SJSA1 (cell line): Measurements from ENCODE around the gene ROBO1. TPM values are rescaled to one million over a fixed set of nuclear protein-coding genes. Genes with fewer than 3 reads are reported as not detected.

Experiments used
- DNase-seq, 2 experiments: peaks; one replicate each; pipeline ENCODE4 v3.0.0-alpha.2; 2015 to 2020; ENCODE audit warnings: low spot score in 2 of 2, low read depth in 1 of 2
- H3K27ac ChIP-seq: fragments of 250-450 bp; sonication (Bioruptor Pico); 2 replicates; pipeline ENCODE4 v1.5.1; 2020; ENCODE audit warnings: mild to moderate bottlenecking, moderate library complexity
- H3K27me3 ChIP-seq: fragments of 250-450 bp; sonication (Bioruptor Pico); replicated peaks from 2 replicates; pipeline ENCODE4 v1.5.1; 2020; ENCODE audit warnings: mild to moderate bottlenecking, moderate library complexity
- H3K36me3 ChIP-seq: fragments of 250-450 bp; sonication (Bioruptor Pico); 2 replicates; pipeline ENCODE4 v1.5.1; 2020; ENCODE audit warnings: mild to moderate bottlenecking
- H3K4me1 ChIP-seq: fragments of 250-450 bp; sonication (Bioruptor Pico); replicated peaks from 2 replicates; pipeline ENCODE4 v1.6.1; 2021; ENCODE audit warnings: mild to moderate bottlenecking
- H3K4me3 ChIP-seq: fragments of 250-450 bp; sonication (Bioruptor Pico); 2 replicates; pipeline ENCODE4 v1.5.1; 2020; ENCODE audit warnings: mild to moderate bottlenecking
- H3K9me3 ChIP-seq: fragments of 250-450 bp; sonication (Bioruptor Pico); replicated peaks from 2 replicates; pipeline ENCODE4 v1.5.1; 2020; ENCODE audit warnings: mild to moderate bottlenecking
- total RNA-seq: library from RNA; depleted of rRNA; stranded (reverse); fragments of >200 nt; shearing (Covaris generic); gene quantifications from 2 replicates; pipeline ENCODE4 v1.2.3, GENCODE V29; 2014

The ROBO1 gene
- total RNA-seq, 1 experiment from 2014 or later = 38.9 TPM

DNA sequence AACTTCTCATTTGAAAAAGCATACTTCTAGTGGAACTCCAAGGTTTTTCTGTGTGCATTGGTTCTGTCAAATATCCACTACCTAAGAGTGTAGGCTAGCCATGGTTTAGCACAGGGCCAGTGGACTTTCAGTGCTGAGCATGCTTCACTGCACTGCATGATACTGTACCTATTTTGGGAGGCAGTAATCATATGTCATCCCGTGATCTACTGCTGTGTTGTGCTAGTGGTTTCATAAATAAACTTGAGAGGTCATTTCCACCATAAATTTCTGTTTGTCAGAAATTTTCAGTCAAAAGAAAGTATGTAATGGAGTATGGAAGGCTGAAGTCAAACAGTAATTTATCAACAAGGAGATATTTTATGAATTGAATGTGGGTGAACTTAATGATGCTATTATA lies 203.6 kb downstream of the ROBO1 start:
- Histone ChIP-seq H3K9me3 (no peaks in the 10 kb centered on the region), H3K4me3 (no peak overlapping the region), H3K36me3 (no peaks in the 10 kb centered on the region), H3K4me1 (no peaks in the 10 kb centered on the region), H3K27ac (no peak overlapping the region), H3K27me3 (no peaks in the 10 kb centered on the region)
- DNase-seq = no peak

GRCh38 chr3:79560698-79561097 lies 207.1 kb downstream of the ROBO1 start:
- no peak overlapping the region for H3K4me3 ChIP-seq
- H3K9me3 ChIP-seq = no peaks in the 10 kb centered on the region
- H3K4me1 ChIP-seq = no peaks in the 10 kb centered on the region
- no peaks in the 10 kb centered on the region for H3K27me3 ChIP-seq
- H3K27ac ChIP-seq = no peak overlapping the region
- H3K36me3 ChIP-seq = no peaks in the 10 kb centered on the region
- no peak for DNase-seq

- DNase-seq = peak in 1 of 2 experiments; percentile 4
- H3K4me1 ChIP-seq = no peaks in the 10 kb centered on the region
Observed at GRCh38 chr3:79558943-79559342, 208.9 kb downstream of the ROBO1 start.

DNA sequence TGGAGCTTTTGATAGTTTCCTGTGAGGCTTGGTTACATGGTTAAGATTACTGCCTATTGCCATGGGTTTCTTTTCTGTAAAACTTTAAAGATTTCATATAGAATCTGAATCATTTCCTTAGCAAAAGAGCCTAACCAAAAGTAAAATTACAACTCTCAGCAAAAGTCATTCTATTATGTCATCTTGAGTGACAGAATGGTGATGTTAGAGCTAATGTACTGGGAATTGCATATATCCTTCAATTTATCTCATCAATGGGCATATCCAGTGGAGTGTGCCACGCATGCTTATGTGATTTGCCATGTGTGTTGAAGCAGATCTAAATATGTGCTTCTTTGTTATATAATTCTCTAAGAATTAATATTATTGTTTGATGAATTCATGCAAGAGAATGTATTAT lies 212.1 kb downstream of the ROBO1 start:
- Histone ChIP-seq H3K9me3 (no peaks in the 10 kb centered on the region), H3K36me3 (no peaks in the 10 kb centered on the region), H3K4me1 (no peaks in the 10 kb centered on the region), H3K27me3 (no peaks in the 10 kb centered on the region), H3K4me3 (no peak overlapping the region), H3K27ac (no peak overlapping the region)
- DNase-seq = no peak

More at GRCh38 chr3:79558943-79559342, 208.9 kb downstream of the ROBO1 start:
- Histone ChIP-seq H3K36me3 (no peaks in the 10 kb centered on the region), H3K9me3 (no peaks in the 10 kb centered on the region), H3K27me3 (no peaks in the 10 kb centered on the region), H3K27ac (no peak overlapping the region), H3K4me3 (no peak overlapping the region)

- Histone ChIP-seq H3K4me1 (no peaks in the 10 kb centered on the region), H3K9me3 (no peaks in the 10 kb centered on the region), H3K27ac (no peak overlapping the region), H3K4me3 (no peak overlapping the region), H3K36me3 (no peaks in the 10 kb centered on the region), H3K27me3 (no peaks in the 10 kb centered on the region)
- no peak for DNase-seq
Observed at GRCh38 chr3:79551997-79552396, 215.8 kb downstream of the ROBO1 start.

DNA sequence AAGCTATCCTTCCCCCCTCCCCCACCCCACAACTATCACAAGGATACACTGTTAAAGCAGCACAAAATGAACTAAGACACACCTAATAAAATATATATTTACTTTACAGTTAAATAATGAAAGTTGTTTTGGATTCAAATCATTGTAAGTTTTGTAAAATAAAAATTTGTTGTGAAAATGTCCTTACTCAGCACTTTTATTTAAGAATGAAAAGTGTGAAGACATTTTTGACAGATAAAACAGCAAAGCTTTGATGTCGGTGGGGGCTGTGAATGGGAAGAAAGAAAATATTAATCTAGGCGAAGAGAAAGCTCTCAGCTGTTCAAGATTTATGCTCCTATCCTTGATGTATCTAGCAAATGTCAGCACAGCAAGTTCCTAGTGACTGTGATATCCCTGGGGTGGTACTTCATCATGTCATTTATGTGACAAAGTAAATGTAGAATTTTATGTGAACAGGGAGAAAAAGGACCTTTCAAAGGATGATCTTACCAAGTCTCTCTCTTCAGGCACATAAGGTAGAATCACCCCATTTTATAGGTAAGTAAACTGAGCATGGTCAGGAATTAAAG lies 216.4 kb downstream of the ROBO1 start:
- no peaks in the 10 kb centered on the region for H3K27me3 ChIP-seq
- no peak for DNase-seq
- H3K36me3 ChIP-seq = no peaks in the 10 kb centered on the region
- no peak overlapping the region for H3K4me3 ChIP-seq
- no peaks in the 10 kb centered on the region for H3K4me1 ChIP-seq
- H3K9me3 ChIP-seq = no peaks in the 10 kb centered on the region
- no peak overlapping the region for H3K27ac ChIP-seq

- no peaks in the 10 kb centered on the region for H3K27me3 ChIP-seq
- H3K36me3 ChIP-seq = no peaks in the 10 kb centered on the region
- no peak overlapping the region for H3K27ac ChIP-seq
- no peaks in the 10 kb centered on the region for H3K4me1 ChIP-seq
- no peak overlapping the region for H3K4me3 ChIP-seq
- no peaks in the 10 kb centered on the region for H3K9me3 ChIP-seq
- no peak for DNase-seq
Observed at GRCh38 chr3:79543218-79543982, 224.4 kb downstream of the ROBO1 start.

GRCh38 chr3:79534727-79535126 lies 233.1 kb downstream of the ROBO1 start:
- no peaks in the 10 kb centered on the region for H3K9me3 ChIP-seq
- H3K4me1 ChIP-seq = no peaks in the 10 kb centered on the region
- no peak overlapping the region for H3K4me3 ChIP-seq
- H3K36me3 ChIP-seq = no peaks in the 10 kb centered on the region
- H3K27me3 ChIP-seq = no peaks in the 10 kb centered on the region; the same call in 1 of the 2 replicates
- DNase-seq = no peak
- no peak overlapping the region for H3K27ac ChIP-seq

DNA sequence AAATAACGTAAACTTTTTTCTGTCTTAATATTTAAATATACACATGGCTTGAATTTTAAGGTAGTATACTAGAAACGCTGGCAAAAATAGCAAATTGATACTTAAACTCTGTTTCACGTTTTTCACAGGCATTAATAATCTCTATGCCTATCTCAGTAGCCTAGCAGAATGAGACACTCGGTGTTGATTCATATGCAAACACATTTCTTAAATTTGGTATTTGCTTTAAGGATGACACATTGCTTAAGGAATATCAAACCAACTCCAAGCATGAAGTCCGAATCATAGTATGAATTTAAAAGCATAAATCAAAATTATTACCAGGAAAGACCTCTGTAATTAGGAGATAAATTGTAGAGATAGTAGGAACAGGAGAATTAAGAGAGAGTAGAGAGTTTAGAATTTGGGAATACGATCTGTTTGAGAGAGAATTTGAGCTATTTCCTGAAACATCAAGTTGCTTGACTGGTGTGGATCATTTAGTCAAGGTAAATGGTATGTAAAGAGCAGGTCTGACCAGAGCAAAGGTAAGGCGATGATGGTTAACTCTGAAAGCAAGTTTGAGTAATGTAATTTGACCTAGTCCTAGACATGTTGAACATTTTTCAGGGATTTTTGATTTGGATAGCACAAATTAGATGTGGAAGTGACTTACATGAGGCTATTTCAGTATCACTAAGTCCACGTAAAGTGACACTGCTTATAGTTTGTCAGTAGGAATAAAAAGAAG lies 236.1 kb downstream of the ROBO1 start:
- H3K4me1 ChIP-seq = no peaks in the 10 kb centered on the region
- no peak overlapping the region for H3K27ac ChIP-seq
- H3K4me3 ChIP-seq = no peak overlapping the region
- no peaks in the 10 kb centered on the region for H3K9me3 ChIP-seq
- no peak for DNase-seq
- no peaks in the 10 kb centered on the region for H3K36me3 ChIP-seq
- H3K27me3 ChIP-seq = no peaks in the 10 kb centered on the region; the same call in none of the 2 replicates

GRCh38 chr3:79521221-79521848 lies 246.5 kb downstream of the ROBO1 start:
- no peaks in the 10 kb centered on the region for H3K4me1 ChIP-seq
- no peaks in the 10 kb centered on the region for H3K36me3 ChIP-seq
- H3K4me3 ChIP-seq = no peak overlapping the region
- H3K27me3 ChIP-seq = no peaks in the 10 kb centered on the region
- H3K27ac ChIP-seq = no peak overlapping the region
- DNase-seq = peak in 1 of 2 experiments; percentile 9
- H3K9me3 ChIP-seq = no peaks in the 10 kb centered on the region

DNA sequence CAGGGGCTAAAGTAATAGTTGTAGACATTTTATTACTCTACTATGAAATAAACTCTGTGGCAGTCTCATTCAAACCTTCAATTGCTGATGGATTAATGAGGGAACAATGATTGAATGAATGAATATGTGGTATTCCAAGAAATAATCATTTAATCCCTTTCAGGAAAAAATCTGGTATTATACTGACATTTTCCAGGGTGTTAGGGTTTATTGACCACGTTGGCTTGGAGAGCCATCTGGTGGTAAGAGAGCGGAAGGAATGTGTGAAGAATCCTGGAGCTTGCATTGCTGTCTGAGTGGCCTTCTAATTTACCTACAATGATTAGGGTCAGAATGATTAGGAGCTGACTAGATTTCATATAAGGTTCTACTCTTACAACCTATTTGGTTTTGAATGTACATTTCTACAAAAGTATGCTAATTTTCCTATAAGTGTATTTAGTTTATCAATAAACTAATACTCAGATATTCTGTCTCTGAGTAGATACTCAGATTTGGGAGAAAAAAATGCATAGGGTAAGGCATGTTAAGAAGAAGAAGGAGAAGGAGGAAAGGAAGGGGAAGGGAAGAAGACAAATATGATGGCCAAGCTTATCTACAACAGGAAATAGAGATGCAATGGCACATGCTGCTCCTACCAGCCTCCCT lies 249.9 kb downstream of the ROBO1 start:
- no peak for DNase-seq
- H3K27me3 ChIP-seq = no peaks in the 10 kb centered on the region
- no peak overlapping the region for H3K27ac ChIP-seq
- no peaks in the 10 kb centered on the region for H3K4me1 ChIP-seq
- H3K36me3 ChIP-seq = no peaks in the 10 kb centered on the region
- no peak overlapping the region for H3K4me3 ChIP-seq
- H3K9me3 ChIP-seq = no peaks in the 10 kb centered on the region

DNA sequence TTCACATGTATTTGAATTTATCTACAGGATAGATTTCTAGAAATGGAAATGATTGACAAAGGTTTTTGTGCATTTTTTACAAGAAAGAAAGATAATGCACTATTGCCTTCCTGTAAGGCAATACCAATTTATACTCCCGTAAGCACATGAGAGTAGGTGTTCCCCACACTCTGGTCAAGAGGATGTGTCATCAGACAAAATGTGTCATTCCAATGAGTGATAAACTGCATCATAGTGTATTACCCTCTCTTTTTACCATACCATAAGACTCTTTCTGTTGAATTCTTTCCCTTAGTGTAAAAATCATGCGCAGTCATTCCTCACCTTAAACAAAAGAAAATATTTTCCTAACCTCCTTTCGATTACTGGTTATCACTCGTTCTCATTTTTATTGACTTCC lies 251.0 kb downstream of the ROBO1 start:
- DNase-seq = no peak
- Histone ChIP-seq H3K4me1 (no peaks in the 10 kb centered on the region), H3K9me3 (no peaks in the 10 kb centered on the region), H3K27me3 (no peaks in the 10 kb centered on the region), H3K4me3 (no peak overlapping the region), H3K27ac (no peak overlapping the region), H3K36me3 (no peaks in the 10 kb centered on the region)

GRCh38 chr3:79515072-79515471 lies 252.7 kb downstream of the ROBO1 start:
- Histone ChIP-seq H3K9me3 (no peaks in the 10 kb centered on the region), H3K4me1 (no peaks in the 10 kb centered on the region), H3K4me3 (no peak overlapping the region), H3K27me3 (no peaks in the 10 kb centered on the region), H3K27ac (no peak overlapping the region), H3K36me3 (no peaks in the 10 kb centered on the region)
- DNase-seq = no peak
